ENCODE measurements around the gene TAS2R4.
"Not testable (repeated sequence)": the region's sequence is repeated elsewhere in the genome, so short reads cannot be mapped to it uniquely, and the experiment has no call there.

TAS2R4 gene, protein sequence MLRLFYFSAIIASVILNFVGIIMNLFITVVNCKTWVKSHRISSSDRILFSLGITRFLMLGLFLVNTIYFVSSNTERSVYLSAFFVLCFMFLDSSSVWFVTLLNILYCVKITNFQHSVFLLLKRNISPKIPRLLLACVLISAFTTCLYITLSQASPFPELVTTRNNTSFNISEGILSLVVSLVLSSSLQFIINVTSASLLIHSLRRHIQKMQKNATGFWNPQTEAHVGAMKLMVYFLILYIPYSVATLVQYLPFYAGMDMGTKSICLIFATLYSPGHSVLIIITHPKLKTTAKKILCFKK

GRCh38 chr7:141776374-141776773 lies at the start of gene TAS2R4:
TAS2R4 (plus strand) TSS chr7:141776674; CDS start chr7:141778489, 1,815 bp downstream.
- DNase-seq: no peak

GRCh38 chr7:141729020-141729419 lies 47.5 kb upstream of the TAS2R4 start:
- no peak for DNase-seq

- DNase-seq: no peak
Measured at GRCh38 chr7:141731476-141732149, 44.9 kb upstream of the TAS2R4 start.

- peak; percentile 13 for DNase-seq
Measured at GRCh38 chr7:141737118-141737835, 39.2 kb upstream of the TAS2R4 start.

DNA sequence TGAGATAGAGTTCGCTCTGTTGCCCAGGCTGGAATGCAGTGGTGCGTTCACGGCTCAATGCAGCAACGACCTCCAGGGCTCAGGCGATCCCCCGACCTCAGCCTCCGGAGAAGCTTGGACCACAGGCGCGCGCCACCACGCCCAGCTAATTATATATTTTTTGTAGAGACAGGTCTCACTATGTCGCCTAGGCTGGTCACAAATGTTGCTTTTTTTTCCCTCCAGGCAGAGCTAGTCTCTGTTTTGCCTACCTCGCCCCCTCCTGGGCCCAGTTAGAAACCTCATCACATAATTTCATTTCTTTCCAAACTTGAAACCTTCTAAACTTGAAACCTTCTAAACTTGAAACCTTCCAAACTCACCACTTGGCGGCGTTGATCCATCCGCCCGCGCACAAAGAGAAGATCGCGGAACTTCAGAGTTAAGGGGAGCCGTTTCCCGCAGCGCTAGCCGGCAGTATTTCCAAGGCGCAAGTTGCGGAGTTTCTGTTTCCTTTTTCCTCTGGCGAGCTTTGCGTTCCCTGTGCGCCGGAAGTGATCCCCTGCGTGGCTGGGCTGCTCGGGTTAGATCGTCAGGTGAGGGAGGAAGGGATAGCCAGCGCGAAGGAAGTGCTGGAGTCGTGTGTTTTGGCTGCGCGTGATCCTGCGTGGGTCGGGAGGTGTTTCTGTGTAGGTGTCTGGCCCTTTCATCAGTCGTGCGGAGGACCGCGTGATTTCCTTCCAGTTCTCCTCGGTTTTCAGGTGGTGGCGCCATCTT lies 38.5 kb upstream of the TAS2R4 start, which contains the start of gene SSBP1:
TSS of gene SSBP1 (plus strand) at position 523 of the 756 bp plus-strand sequence. CDS start 809 bp downstream, outside the sequence.
- peak; percentile 97 for DNase-seq

DNA sequence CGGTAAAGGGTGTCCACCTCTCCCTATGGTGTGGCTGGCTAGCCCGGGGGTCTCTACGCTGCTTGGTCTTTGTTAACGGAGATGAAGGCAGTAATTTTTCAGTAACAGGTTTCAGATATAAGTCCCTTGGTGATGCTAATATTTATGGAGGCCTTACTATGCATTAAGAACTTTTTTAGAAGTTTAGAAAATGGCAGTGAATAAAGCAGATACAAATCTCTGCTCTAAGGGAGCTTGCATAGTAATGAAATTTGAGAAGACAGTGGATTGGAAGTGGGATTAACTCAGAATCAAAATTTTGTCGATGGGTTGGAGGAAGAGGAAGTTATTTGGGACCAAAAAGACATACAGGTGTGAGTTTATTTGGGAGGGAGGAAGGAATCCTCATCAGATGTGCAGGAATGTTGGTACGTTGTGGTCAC lies 37.9 kb upstream of the TAS2R4 start:
- no peak for DNase-seq

GRCh38 chr7:141739250-141739649 lies 37.2 kb upstream of the TAS2R4 start:
- no peak for DNase-seq

DNA sequence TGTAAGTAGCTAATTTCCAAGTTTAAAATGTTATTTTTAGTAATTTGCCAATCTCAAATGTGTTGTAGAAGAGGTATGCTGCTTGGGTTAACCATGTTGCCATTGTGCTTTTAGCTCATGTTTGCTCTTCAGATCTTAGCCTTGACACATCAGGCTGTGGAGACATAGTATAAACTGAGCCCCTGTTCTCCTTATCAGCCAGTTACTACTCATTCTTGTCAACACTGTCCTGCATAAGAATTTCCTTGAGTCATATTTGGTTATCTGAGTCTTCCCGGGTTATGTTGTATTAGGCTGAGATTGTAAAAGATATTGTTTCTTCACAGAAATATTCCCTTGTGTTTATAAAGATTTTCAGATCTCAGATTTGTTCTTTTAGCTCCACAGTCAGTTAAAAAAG lies 34.2 kb upstream of the TAS2R4 start:
- no peak for DNase-seq

GRCh38 chr7:141744131-141744530 lies 32.3 kb upstream of the TAS2R4 start:
- no peak for DNase-seq

- DNase-seq: no peak
Measured at GRCh38 chr7:141748396-141748795, 28.1 kb upstream of the TAS2R4 start.

- not testable (repeated sequence) for DNase-seq
Measured at GRCh38 chr7:141751904-141752303, 24.6 kb upstream of the TAS2R4 start.

DNA sequence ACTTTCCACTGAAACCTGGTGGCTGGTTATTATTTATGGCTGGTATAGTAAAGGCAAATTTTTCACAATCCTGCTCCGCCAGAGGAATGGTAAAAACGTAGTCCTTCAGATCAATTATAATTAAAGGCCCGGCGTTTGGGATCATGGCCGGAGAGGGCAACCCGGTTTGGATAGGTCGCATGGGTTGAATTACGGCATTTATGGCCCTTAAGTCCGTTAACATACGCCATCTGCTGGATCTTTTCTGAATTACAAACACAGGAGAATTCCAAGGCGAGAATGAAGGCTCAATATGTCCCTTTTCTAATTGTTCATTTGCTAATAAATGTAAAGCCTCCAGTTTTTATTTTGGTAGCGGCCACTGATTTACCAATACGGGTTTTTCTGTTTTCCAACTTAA lies 23.8 kb upstream of the TAS2R4 start:
- no peak for DNase-seq

DNA sequence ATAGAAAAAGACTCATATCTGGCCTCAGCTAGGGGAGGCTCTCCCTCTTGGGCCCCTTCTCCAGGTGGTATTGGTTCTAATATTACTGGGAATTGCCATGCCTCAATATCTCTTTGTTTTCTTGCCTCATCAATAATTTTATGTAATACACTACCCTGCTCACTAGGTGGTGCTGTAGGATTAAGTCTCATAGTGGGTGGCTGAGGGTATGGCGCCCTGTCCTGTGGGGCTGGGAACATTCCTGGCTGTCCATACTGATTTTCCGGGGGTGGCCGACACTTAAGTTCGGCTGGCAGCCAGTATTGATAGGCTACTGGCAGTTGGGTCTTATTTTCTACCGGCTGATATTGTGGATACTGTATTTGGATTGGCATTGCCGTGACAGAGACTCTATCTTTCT lies 21.5 kb upstream of the TAS2R4 start:
- DNase-seq: peak; percentile 10

DNA sequence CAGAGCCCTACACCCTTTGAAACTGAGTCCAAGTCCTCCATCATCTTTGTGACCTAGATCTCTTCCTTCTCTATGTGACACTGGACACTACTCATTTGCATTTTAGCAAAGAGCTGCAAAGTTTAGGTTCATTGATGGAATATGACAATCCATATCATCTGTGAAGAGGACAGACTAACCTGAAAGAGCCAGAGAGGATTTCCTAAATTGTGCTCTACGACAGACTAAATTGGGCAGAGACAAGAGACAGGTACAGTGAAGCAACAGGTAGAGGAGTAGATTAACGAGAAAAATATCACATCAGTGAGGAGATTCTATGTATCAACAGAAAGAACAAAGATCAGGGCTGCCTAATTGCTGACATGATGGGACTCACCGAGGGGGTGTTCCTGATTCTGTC lies 12.7 kb upstream of the TAS2R4 start, which contains the start of gene TAS2R3:
TSS of gene TAS2R3 (plus strand) at position 301 of the 400 bp plus-strand sequence. CDS start at position 363, 62 bp downstream.
- DNase-seq: no peak

- not testable (repeated sequence) for DNase-seq
Measured at GRCh38 chr7:141770083-141770583, 6.3 kb upstream of the TAS2R4 start.

GRCh38 chr7:141785706-141786552 lies 9.5 kb downstream of the TAS2R4 start:
- peak; percentile 39 for DNase-seq

GRCh38 chr7:141788296-141788695 lies 11.8 kb downstream of the TAS2R4 start:
- no peak for DNase-seq

DNA sequence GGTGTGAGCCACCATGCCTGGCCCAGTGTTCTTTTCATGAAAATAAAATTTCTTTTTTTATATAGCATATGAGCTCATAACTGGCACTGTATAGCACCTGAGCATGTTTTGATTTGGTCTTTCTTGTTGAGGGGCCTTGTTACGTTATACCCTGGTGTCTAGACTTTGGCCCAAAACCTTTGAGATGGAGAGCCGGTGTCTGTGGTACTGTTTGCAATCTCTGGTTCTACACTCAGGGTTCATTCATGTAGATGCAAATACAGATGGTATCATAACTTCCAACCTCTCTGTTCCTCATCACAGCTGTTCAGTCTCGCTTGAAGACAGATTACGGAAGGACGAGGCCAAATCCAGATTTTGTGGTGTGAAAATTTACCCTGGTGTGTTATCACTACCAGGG lies 13.4 kb downstream of the TAS2R4 start, which contains the start of gene TAS2R5:
TSS of gene TAS2R5 (plus strand) at position 301 of the 400 bp plus-strand sequence. CDS start 145 bp downstream, outside the sequence.
- DNase-seq: no peak

DNA sequence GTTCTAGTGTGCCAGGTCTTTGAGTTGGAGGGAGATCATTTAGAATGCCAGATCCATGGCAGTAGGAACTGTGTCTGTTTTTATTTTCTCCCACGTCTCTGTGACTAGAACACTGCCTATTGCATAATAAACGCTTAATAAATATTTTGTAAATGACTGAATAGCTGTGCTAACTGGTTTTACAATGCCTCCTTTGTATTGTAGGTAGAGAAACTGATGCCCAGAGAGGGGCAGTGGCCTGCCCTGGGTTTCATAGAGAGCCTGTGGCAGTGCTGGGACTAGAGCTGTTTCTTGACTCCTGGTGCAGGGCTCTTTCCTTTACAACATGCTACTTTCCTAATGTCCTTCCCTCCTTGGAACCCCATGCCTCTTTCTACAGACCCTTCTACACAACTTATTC lies 16.1 kb downstream of the TAS2R4 start:
- no peak for DNase-seq

- no peak for DNase-seq
Measured at GRCh38 chr7:141820067-141820466, 43.6 kb downstream of the TAS2R4 start.

DNA sequence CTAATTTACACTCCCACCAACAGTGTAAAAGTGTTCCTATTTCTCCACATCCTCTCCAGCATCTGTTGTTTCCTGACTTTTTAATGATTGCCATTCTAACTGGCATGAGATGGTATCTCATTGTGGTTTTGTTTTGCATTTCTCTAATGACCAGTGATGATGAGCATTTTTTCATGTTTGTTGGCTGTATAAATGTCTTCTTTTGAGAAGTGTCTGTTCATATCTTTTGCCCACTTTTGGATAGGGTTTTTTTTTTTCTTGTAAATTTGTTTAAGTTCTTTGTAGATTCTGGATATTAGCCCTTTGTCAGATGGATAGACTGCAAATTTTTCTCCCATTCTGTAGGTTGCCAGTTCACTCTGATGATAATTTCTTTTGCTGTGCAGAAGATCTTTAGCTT lies 46.0 kb downstream of the TAS2R4 start:
- DNase-seq: not testable (repeated sequence)
